ENCODE measurements around the gene CARS2. TPM values are rescaled to one million over a fixed set of nuclear protein-coding genes. Genes with fewer than 3 reads are reported as not detected.

Gene CARS2
- total and polyA plus RNA-seq, 2 of the 8 experiments (the other 6 are each of a cell fraction or from before 2014, with no cell fraction given): 47.7 to 55.9 TPM

DNA sequence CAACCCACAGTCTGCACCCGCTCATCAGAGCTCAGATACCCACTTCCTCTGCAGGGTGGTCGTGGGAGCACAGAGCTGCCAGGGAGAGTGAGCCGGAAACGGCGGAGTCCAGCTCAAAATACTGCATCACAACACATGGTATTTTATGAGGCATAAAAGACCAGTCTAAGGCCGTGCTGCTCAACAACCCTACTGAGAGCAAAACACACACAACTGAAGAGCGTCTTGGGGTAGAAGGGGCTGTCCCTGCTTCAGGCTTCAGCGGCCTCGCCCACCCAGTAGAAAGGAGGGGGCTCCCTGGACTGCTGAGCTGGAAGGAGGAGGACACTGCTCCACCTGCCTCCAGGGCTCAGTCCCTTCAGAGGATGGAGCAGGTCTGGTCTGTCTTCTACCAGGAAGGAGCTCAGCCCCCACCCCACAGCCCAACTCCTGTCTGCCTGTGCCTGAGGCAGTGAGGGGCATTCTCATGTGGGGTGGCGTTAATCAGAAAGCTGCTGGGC, 53.6 kb downstream of the CARS2 start:
- no peak for TF ChIP-seq CTBP2 (IDR thresholded peaks at IDR 0.05; ENCODE audit: borderline replicate concordance, insufficient read depth, insufficient read length, low read length)
- TF ChIP-seq, protein P1, sequence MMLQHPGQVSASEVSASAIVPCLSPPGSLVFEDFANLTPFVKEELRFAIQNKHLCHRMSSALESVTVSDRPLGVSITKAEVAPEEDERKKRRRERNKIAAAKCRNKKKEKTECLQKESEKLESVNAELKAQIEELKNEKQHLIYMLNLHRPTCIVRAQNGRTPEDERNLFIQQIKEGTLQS (IDR thresholded peaks at IDR 0.05; ENCODE audit: insufficient read depth, low read depth, low read length): no peak
- TF ChIP-seq JUN (IDR thresholded peaks at IDR 0.05; ENCODE audit: low read depth, low read length): no peak
- 91% methylated on average over 10 of the region's 10 CpGs; no CpG with 5 or more reads in 1 of the 2 experiments for WGBS, 2 experiments (ENCODE audit: extremely low coverage in 1 of 2, insufficient coverage in 1 of 2, insufficient read length in 1 of 2, insufficient replicate concordance in 2 of 2, low coverage in 1 of 2, low lambda C conversion rate in 2 of 2, missing lambda C conversion rate in 1 of 2)
- no peak overlapping the region for H2AFZ ChIP-seq (ENCODE audit: low read length)
- no peak overlapping the region for H4K5ac ChIP-seq (ENCODE audit: insufficient read length, low read depth, low read length)
- ChIA-PET POLR2A (ENCODE audit: partially characterized antibody) (interaction anchor here (0.7 to 1.8 kb wide), 6 partner anchors 9 to 263 kb away, joined by 3 to 5 read pairs (median 4); partner anchors contain the start of gene NAXD), CTCF (ENCODE audit: partially characterized antibody) (interaction anchor here (0.6 to 2.1 kb wide), 8 partner anchors 9 to 167 kb away, joined by 3 to 16 read pairs (median 4); no protein-coding TSS in a partner anchor)
- H2AK5ac ChIP-seq (ENCODE audit: low read depth, low read length): no peak overlapping the region
- no peak overlapping the region for H3K4ac ChIP-seq (replicated peaks; ENCODE audit: insufficient read length, low read depth, low read length)
- H2BK20ac ChIP-seq (ENCODE audit: low read length): no peak overlapping the region
- H3K27ac ChIP-seq (ENCODE audit: low read depth, low read length): no peak overlapping the region
- H3K23me2 ChIP-seq (ENCODE audit: low read depth, low read length): no peaks in the 10 kb centered on the region
- H3K36me3 ChIP-seq (ENCODE audit: control insufficient read depth in 2 of 4, insufficient read depth in 4 of 4, low read length in 3 of 4): peaks cover 0 to 4% (median 0%) of the 10 kb centered on the region in 4 experiments; a peak in 2 of 8 replicates
- peaks cover 0 to 8% of the 10 kb centered on the region in 2 experiments for H4K20me1 ChIP-seq (replicated peaks in 1 of 2; ENCODE audit: control insufficient read depth in 1 of 2, insufficient read depth in 2 of 2, low read length in 2 of 2)
- H3K4me1 ChIP-seq (replicated peaks in 1 of 4; ENCODE audit: control insufficient read depth in 3 of 4, insufficient read depth in 4 of 4, low read length in 3 of 4): no peaks in the 10 kb centered on the region; a peak in 1 of 7 replicates
- H3K79me2 ChIP-seq (ENCODE audit: control insufficient read depth in 1 of 2, insufficient read depth in 2 of 2, low read length in 2 of 2): no peaks in the 10 kb centered on the region
- peak in 1 of 2 experiments; percentile 44 for DNase-seq (ENCODE audit: low read depth in 1 of 2, low spot score in 2 of 2)
- no peak overlapping the region for H2BK12ac ChIP-seq (ENCODE audit: low read depth, low read length)
- no peak overlapping the region for H2BK15ac ChIP-seq (ENCODE audit: low read length)
- FAIRE-seq: no peak
- peak overlapping the region; percentile 24; the same call in 1 of the 2 replicates for H2BK5ac ChIP-seq (ENCODE audit: low read depth, low read length)
- H3K9me3 ChIP-seq (ENCODE audit: insufficient read depth in 2 of 2, low read depth in 1 of 2, low read length in 1 of 2): no peaks in the 10 kb centered on the region
- H4K8ac ChIP-seq (ENCODE audit: extremely low read depth, insufficient read depth, low read length): peak overlapping the region; percentile 38; the same call in 1 of the 2 replicates
- H3K9ac ChIP-seq (replicated peaks in 1 of 4; ENCODE audit: extremely low read depth in 1 of 4, low read depth in 3 of 4, low read length in 3 of 4): no peak overlapping the region
- no peak overlapping the region for H2BK120ac ChIP-seq (replicated peaks; ENCODE audit: low read depth, low read length)
- H3K56ac ChIP-seq (replicated peaks; ENCODE audit: insufficient read length, low read depth, low read length): no peak overlapping the region
- H3K23ac ChIP-seq (ENCODE audit: insufficient read length): no peak overlapping the region
- H3K27me3 ChIP-seq (replicated peaks in 1 of 4; ENCODE audit: control insufficient read depth in 3 of 4, extremely low read depth in 1 of 4, insufficient read depth in 3 of 4, low read length in 3 of 4): no peaks in the 10 kb centered on the region
- no peak overlapping the region for H4K91ac ChIP-seq (replicated peaks; ENCODE audit: insufficient read length, low read length)
- H3K14ac ChIP-seq (ENCODE audit: insufficient read length): no peak overlapping the region
- H3K4me2 ChIP-seq (ENCODE audit: insufficient read depth in 1 of 2, low read depth in 2 of 2, low read length in 2 of 2): no peak overlapping the region
- H3K18ac ChIP-seq (ENCODE audit: extremely low read depth, low read length): no peak overlapping the region
- H3K4me3 ChIP-seq (ENCODE audit: extremely low read depth in 1 of 4, insufficient read depth in 2 of 4, low read depth in 3 of 4, low read length in 4 of 4): no peak overlapping the region
- H3K79me1 ChIP-seq (ENCODE audit: low read depth, low read length): peaks cover 2% of the 10 kb centered on the region; the same call in 1 of the 2 replicates

Data from H1 (cell line).